Neutrophil (primary cell): ENCODE results near the gene CAMK2N2.

Source experiments
- H3K27ac ChIP-seq: fragments of 200-600 bp; sonication (generic); 2 replicates; pipeline ENCODE4 v1.5.1; 2016; ENCODE audit warnings: mild to moderate bottlenecking, moderate library complexity
- H3K27me3 ChIP-seq: fragments of 200-600 bp; sonication (generic); 2 replicates; pipeline ENCODE4 v1.6.0; 2016; ENCODE audit warnings: mild to moderate bottlenecking
- H3K36me3 ChIP-seq: fragments of 200-600 bp; sonication (generic); 2 replicates; pipeline ENCODE4 v1.5.1; 2017
- H3K4me1 ChIP-seq, 2 experiments: fragments of 200-600 bp in 1 of 2; sonication (generic) in 1 of 2; 1 replicate in 1 of 2; 2 replicates in 1 of 2; pipeline versions ENCODE4 v1.5.1 to v1.6.1; 2013 to 2016; ENCODE audit warnings: low read depth in 1 of 2, low read length in 1 of 2, mild to moderate bottlenecking in 1 of 2, moderate library complexity in 1 of 2; ENCODE audit not compliant: control insufficient read depth in 1 of 2, insufficient read depth in 1 of 2
- H3K4me3 ChIP-seq, 2 experiments: fragments of 200-600 bp in 1 of 2; sonication (generic) in 1 of 2; 1 replicate in 1 of 2; 2 replicates in 1 of 2; pipeline ENCODE4 v1.5.1; 2013 to 2016; ENCODE audit warnings: low read depth in 1 of 2, low read length in 1 of 2, mild to moderate bottlenecking in 1 of 2, moderate library complexity in 1 of 2
- H3K9me3 ChIP-seq: fragments of 200-600 bp; sonication (generic); 2 replicates; pipeline ENCODE4 v1.5.1; 2016
- TF ChIP-seq, protein P1 (sequence below): fragments of 200-600 bp; sonication (generic); IDR thresholded peaks from 2 replicates; pipeline ENCODE4 v1.5.1; 2016; ENCODE audit warnings: antibody characterized with exemption

CAMK2N2 gene

DNA sequence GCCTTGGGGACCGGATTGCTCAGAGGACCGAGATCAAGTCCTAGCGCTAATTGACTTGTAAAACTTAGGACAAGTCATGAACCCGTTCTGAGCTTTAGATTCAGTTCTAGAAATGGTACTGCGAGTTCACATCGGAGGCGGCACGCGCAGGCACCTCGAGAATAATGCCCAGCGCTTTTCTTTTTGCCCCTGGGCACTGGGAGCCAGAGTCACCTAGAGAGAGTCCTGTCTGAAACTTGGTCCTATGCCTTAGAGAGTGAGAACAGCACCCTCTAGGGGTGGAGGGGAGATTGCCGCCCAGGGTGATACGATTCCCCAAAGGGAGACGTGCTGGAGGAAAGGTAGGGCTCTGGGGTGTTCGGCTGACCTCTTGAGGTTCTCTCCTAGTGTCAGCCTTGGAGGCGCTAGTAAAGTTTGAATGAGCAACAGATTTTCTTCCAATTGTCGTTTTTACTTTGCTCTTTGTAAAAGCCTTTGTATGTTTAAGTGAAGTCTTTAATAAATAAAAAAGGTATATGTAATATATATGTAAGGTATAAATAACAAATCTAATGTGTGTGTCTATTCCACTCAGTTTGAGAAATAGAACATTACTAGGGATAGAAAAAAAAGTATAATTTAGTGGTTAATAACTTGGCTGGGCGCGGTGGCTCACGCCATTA lies 11.1 kb downstream of the CAMK2N2 start:
- Histone ChIP-seq H3K27me3 (no peaks in the 10 kb centered on the region), H3K4me3 (peak overlapping the region; percentile 60 to 71), H3K9me3 (no peaks in the 10 kb centered on the region), H3K36me3 (peaks cover 4% of the 10 kb centered on the region), H3K27ac (peak overlapping the region; percentile 66), H3K4me1 (peaks cover 21 to 24% of the 10 kb centered on the region in 2 experiments)
- TF ChIP-seq, protein P1, sequence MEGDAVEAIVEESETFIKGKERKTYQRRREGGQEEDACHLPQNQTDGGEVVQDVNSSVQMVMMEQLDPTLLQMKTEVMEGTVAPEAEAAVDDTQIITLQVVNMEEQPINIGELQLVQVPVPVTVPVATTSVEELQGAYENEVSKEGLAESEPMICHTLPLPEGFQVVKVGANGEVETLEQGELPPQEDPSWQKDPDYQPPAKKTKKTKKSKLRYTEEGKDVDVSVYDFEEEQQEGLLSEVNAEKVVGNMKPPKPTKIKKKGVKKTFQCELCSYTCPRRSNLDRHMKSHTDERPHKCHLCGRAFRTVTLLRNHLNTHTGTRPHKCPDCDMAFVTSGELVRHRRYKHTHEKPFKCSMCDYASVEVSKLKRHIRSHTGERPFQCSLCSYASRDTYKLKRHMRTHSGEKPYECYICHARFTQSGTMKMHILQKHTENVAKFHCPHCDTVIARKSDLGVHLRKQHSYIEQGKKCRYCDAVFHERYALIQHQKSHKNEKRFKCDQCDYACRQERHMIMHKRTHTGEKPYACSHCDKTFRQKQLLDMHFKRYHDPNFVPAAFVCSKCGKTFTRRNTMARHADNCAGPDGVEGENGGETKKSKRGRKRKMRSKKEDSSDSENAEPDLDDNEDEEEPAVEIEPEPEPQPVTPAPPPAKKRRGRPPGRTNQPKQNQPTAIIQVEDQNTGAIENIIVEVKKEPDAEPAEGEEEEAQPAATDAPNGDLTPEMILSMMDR = peak; percentile 90

DNA sequence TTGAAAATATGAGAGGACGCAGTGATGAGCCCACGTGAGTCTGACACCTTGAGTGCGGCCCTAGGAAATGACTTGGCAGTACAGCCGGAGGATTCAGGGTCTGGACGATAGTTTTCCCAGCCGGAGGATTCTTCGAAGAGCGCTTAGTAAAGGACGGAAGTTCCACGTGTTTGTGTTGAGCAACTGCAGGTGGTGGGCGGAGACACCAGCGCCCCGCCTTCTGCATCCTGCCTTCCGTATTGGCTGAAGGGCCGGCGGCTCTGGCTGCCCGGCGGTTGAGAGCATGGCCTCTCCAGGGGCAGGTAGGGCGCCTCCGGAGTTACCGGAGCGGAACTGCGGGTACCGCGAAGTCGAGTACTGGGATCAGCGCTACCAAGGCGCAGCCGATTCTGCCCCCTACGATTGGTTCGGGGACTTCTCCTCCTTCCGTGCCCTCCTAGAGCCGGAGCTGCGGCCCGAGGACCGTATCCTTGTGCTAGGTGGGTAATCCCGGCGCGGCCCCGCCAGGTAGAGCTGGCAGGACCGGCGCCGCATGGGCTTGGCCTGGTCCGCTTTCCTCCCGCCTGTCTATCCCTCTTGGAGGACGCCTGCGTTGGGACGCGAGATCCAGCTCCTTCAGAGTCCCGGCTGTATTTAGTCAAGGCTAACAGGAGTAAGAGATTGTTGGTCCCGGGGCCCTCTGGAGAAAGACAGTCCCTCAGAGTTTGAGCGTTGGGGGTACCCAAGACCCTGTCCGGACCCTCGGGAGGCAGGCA lies 11.8 kb downstream of the CAMK2N2 start, which contains the start of gene EEF1AKMT4:
TSS of gene EEF1AKMT4 (plus strand) at position 261 of the 755 bp plus-strand sequence. CDS start at position 284, 23 bp downstream.
- no peaks in the 10 kb centered on the region for H3K9me3 ChIP-seq
- H3K36me3 ChIP-seq = peaks cover 11% of the 10 kb centered on the region
- TF ChIP-seq, protein P1 = peak; percentile 86
- H3K27me3 ChIP-seq = no peaks in the 10 kb centered on the region
- H3K4me1 ChIP-seq = peaks cover 21 to 24% of the 10 kb centered on the region in 2 experiments
- H3K27ac ChIP-seq = peak within 1 kb of the TSS; percentile 66
- peak within 1 kb of the TSS; percentile 60 to 71 for H3K4me3 ChIP-seq

DNA sequence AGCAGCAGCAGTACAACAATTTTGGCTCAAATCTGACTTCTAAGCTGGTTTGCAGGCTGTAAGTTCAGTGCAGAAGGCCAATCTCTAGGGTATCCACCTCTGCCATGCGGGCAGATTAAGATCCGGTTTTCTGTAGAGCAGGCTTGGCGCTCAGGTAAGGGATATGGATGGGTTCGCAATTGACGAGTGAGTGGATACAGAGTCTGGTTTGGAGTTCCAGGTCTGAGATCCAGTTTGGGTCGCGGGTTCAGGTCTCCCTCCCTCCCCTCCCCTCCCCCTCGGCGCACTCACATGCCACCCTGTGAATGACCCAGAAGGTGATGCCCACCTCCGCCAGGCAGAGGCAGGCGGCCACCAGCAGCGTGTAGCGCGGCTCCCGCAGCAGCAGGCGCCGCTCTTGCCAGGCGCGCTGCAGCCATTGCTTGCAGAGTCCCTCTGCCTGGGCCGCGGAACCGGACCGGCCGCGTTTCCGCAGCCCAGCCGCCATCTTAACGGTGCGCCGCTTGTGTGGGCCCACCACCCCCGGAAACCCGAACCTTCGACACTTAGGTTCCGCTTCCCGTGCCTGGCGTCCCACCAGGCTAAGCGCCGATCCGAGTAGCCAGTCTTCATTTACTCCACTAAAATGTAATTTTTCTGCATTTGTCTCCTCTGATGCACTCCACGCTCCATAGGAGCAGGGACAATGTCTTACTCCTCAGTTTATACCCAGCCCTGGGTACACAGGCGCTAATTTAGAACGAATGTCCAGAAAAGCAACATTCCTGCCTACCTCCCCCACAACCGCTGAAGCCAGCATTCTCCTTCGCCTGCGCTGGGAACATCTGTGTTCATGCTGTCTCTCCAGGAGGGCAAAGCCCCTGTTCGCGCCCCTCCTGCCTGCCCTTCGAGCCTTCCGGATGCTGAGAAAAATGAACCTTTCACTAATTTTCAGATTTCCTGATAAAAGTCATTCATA lies 12.6 kb downstream of the CAMK2N2 start, which contains the start of gene ALG3:
TSS of gene ALG3 (minus strand) at position 509 of the 958 bp plus-strand sequence. CDS start at position 487, 22 bp downstream.
- no peaks in the 10 kb centered on the region for H3K9me3 ChIP-seq
- H3K27ac ChIP-seq = peak within 1 kb of the TSS; percentile 66
- H3K4me1 ChIP-seq = peaks cover 21 to 24% of the 10 kb centered on the region in 2 experiments
- TF ChIP-seq, protein P1 = no peak
- H3K36me3 ChIP-seq = peaks cover 20% of the 10 kb centered on the region
- no peaks in the 10 kb centered on the region for H3K27me3 ChIP-seq
- peak within 1 kb of the TSS; percentile 60 to 71 for H3K4me3 ChIP-seq

DNA sequence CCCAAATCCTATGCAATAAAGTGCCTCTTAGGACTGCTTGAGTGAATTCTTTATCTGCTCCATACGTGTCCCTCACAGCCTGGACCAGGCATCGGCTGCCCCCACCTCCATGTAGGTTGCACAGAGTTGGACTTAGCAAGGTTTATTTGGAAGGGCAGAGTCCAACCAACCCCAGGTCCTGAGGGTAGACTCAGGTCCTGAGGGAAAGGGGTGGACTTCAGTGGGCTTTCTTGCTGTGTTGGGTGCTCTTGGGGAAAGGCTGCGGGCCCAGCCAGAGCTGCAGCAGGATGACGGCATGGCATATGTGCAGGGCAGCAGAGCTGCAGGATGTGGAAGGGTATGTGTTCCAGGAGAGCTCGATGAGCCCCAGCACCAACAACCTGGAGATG lies 19.1 kb downstream of the CAMK2N2 start:
- Histone ChIP-seq H3K4me1 (no peaks in the 10 kb centered on the region), H3K36me3 (peaks cover 40% of the 10 kb centered on the region), H3K27ac (no peak overlapping the region), H3K4me3 (no peak overlapping the region), H3K27me3 (peaks cover 16% of the 10 kb centered on the region), H3K9me3 (no peaks in the 10 kb centered on the region)
- TF ChIP-seq, protein P1 = no peak
